Activated naive CD8-positive, alpha-beta T cell treated with anti-CD3 and anti-CD28 coated beads, Interleukin-2, amount 10 ng/mL, durations not matched to agents 7 days and 5 days (primary cell): ENCODE results near the gene ZFC3H1. TPM values are rescaled to one million over a fixed set of nuclear protein-coding genes. Genes with fewer than 3 reads are reported as not detected.
"Not testable (repeated sequence)": the region's sequence is repeated elsewhere in the genome, so short reads cannot be mapped to it uniquely, and the experiment has no call there.

Experiments used
- ATAC-seq: fragments of 150-1000 bp; cut with Tn5 transposase; one replicate; pipeline ENCODE4 v1.10.0; 2021; ENCODE audit warnings: low read depth, moderate library complexity
- POLR2A ChIA-PET: fragments of 350-600 bp; sonication (Branson Sonifier 250); formaldehyde crosslinking; loops from one replicate; lab custom pipeline; 2021; ENCODE audit warnings: antibody characterized with exemption; lab: Charles Lee
- DNase-seq: peaks from one replicate; pipeline ENCODE4 v3.0.0; 2021
- H3K27ac Mint-ChIP-seq: one replicate; pipeline ENCODE4 v1.8.0; 2022; ENCODE audit warnings: mild to moderate bottlenecking, mixed read lengths
- H3K27me3 Mint-ChIP-seq: one replicate; pipeline ENCODE4 v1.8.0; 2022; ENCODE audit warnings: mild to moderate bottlenecking, moderate library complexity, mixed read lengths
- H3K36me3 Mint-ChIP-seq: one replicate; pipeline ENCODE4 v1.8.0; 2021; ENCODE audit warnings: mild to moderate bottlenecking, mixed read lengths
- H3K4me1 Mint-ChIP-seq: one replicate; pipeline ENCODE4 v1.8.0; 2021; ENCODE audit warnings: mixed read lengths
- H3K4me3 Mint-ChIP-seq: one replicate; pipeline ENCODE4 v1.8.0; 2022; ENCODE audit warnings: mild to moderate bottlenecking, moderate library complexity, mixed read lengths
- H3K9me3 Mint-ChIP-seq: one replicate; pipeline ENCODE4 v1.8.0; 2021; ENCODE audit warnings: mixed read lengths
- total RNA-seq, 2 experiments: library from RNA; stranded (reverse); gene quantifications; one replicate each; pipeline ENCODE4 v1.2.3, GENCODE V29; 2021

Gene ZFC3H1
- total RNA-seq, 2 experiments from 2014 or later: 70.2 to 78.3 TPM

DNA sequence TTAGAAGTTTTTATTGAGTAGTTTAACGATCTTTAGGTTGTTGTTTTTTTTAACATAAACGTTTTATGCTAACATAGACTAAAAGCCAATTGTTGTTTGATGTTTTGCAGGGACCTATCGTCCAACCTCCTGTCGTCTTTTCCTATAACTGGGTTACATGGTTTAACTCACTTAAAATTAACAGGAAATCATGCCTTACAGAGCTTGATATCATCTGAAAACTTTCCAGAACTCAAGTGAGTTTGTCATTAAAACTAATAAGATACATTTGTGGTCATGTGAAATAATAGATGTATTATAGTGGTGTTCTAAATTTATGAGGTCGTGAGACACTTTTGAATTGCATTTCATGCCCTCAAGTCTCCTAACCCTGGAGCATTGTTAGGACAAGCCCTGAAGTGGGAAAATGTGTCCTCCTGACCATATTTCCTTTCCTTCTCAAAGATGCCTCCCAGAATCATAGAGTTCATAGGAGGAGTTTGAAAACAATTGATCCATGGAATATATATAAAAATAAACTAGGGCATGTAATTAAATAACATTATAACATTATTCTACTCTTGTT is 84.9 kb downstream of the ZFC3H1 start:
- POLR2A ChIA-PET: no interaction called here
- Mint-ChIP-seq H3K36me3 (no peaks in the 10 kb centered on the region), H3K9me3 (no peaks in the 10 kb centered on the region), H3K27ac (no peak overlapping the region), H3K4me1 (no peaks in the 10 kb centered on the region), H3K27me3 (peaks cover 3% of the 10 kb centered on the region), H3K4me3 (no peak overlapping the region)
- ATAC-seq (no peak), DNase-seq (no peak)

DNA sequence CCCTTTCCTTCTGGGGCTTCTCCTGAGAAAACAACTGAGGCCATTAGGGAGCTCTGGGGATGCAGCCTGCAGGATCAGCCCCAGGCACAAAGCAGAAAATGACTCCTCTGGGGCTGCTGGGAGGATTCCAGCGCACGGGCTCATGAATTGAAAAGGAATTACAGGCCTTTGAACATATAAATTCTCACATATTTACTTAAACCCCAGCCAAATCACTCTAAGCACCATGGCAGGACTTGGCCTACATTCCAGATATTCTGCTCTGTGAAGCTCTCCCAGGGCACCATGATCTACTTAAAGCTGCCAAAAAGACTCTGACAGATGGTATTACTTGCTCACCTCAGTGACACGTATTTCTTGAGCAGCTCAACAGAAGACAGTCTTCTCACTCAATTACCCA is 87.2 kb downstream of the ZFC3H1 start:
- Mint-ChIP-seq H3K36me3 (no peaks in the 10 kb centered on the region), H3K4me3 (no peak overlapping the region), H3K9me3 (no peaks in the 10 kb centered on the region), H3K27ac (no peak overlapping the region), H3K27me3 (no peaks in the 10 kb centered on the region), H3K4me1 (no peaks in the 10 kb centered on the region)
- DNase-seq: no peak
- no peak for ATAC-seq
- POLR2A ChIA-PET: interaction anchor here (0.5 kb wide), 1 partner anchor 108 kb away, joined by 3 read pairs; no protein-coding TSS in a partner anchor

GRCh38 chr12:71569885-71570284 is 93.8 kb downstream of the ZFC3H1 start:
- H3K4me1 Mint-ChIP-seq, POLR2A ChIA-PET, DNase-seq, ATAC-seq, H3K4me3 Mint-ChIP-seq, H3K27ac Mint-ChIP-seq, H3K36me3 Mint-ChIP-seq, H3K9me3 Mint-ChIP-seq: not testable (repeated sequence)
- H3K27me3 Mint-ChIP-seq: peaks cover 11% of the 10 kb centered on the region

- Mint-ChIP-seq H3K4me1 (no peaks in the 10 kb centered on the region), H3K27ac (no peak overlapping the region), H3K27me3 (peaks cover 13% of the 10 kb centered on the region), H3K36me3 (no peaks in the 10 kb centered on the region), H3K4me3 (no peak overlapping the region), H3K9me3 (no peaks in the 10 kb centered on the region)
- no peak for DNase-seq
- ATAC-seq: no peak
- POLR2A ChIA-PET: no interaction called here
Measured at GRCh38 chr12:71567537-71567936, 96.1 kb downstream of the ZFC3H1 start.

- no peak overlapping the region for H3K27ac Mint-ChIP-seq
- POLR2A ChIA-PET: no interaction called here
- no peaks in the 10 kb centered on the region for H3K36me3 Mint-ChIP-seq
- no peak overlapping the region for H3K4me3 Mint-ChIP-seq
- H3K4me1 Mint-ChIP-seq: no peaks in the 10 kb centered on the region
- peaks cover 13% of the 10 kb centered on the region for H3K27me3 Mint-ChIP-seq
- DNase-seq (no peak), ATAC-seq (no peak)
- no peaks in the 10 kb centered on the region for H3K9me3 Mint-ChIP-seq
Measured at GRCh38 chr12:71566655-71567054, 97.0 kb downstream of the ZFC3H1 start.

- ATAC-seq: no peak
- H3K4me1 Mint-ChIP-seq: no peaks in the 10 kb centered on the region
- POLR2A ChIA-PET: no interaction called here
- peaks cover 12% of the 10 kb centered on the region for H3K27me3 Mint-ChIP-seq
- no peaks in the 10 kb centered on the region for H3K9me3 Mint-ChIP-seq
- H3K4me3 Mint-ChIP-seq: no peak overlapping the region
- H3K36me3 Mint-ChIP-seq: no peaks in the 10 kb centered on the region
- DNase-seq: no peak
- no peak overlapping the region for H3K27ac Mint-ChIP-seq
Measured at GRCh38 chr12:71565535-71565934, 98.1 kb downstream of the ZFC3H1 start.

DNA sequence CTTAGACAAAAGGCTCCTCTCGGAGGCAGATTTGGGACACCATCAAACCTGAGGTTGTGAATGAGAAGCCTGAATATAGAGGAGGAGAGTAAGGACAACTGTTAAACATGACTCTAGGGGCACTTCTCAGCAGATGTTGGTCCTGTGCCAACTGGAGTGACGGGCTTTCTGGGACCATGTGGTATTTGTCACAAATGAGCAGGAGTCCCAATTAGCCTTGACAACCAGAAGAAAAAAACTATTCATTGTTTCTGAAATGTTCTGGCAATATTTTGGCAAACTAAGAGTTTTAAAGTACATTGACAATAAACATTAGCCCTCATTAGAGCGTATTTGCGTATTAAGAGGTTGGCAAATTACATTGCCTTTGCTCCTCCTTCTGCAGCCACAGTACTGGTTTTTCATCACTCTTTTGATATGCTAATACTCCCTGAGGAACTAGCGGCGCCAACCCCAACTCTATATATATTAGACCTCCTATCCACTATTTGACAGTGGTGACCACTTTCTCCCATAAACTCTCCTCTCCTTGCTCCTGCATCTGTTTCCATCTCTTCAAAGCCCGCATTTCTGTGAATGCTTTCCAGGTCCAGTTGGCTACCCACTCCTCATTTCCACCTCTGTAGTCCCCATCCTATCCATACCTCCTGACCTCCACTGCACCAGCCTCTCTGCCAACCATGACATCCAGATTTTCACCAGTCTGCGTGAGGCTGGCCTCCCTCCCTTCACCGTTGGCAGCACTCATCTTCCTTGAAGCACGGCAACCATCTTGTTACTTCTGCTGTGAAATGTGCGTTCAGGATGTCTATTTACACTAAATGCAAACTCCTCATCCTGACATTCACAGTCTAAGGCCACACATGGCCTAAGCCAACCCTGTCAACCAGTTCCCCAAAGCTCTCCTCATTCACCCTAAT is 100.7 kb downstream of the ZFC3H1 start:
- Mint-ChIP-seq H3K36me3 (no peaks in the 10 kb centered on the region), H3K27ac (no peak overlapping the region), H3K27me3 (peaks cover 3% of the 10 kb centered on the region), H3K9me3 (no peaks in the 10 kb centered on the region), H3K4me3 (no peak overlapping the region), H3K4me1 (no peaks in the 10 kb centered on the region)
- ATAC-seq (no peak), DNase-seq (no peak)
- POLR2A ChIA-PET: no interaction called here

Other genes starting within 250 kb of the ZFC3H1 start
- not detected for gene LGR5, start 224.1 kb downstream of the ZFC3H1 start, total RNA-seq
- gene THAP2, start 453 bp upstream of the ZFC3H1 start, total RNA-seq: 1 to 10 TPM; 5.7 to 8.4 TPM
- 10 to 100 TPM; 17.0 to 18.5 TPM for gene TMEM19, start 22.2 kb upstream of the ZFC3H1 start, total RNA-seq
- gene RAB21, start 91.0 kb upstream of the ZFC3H1 start, total RNA-seq: 10 to 100 TPM; 63.8 to 66.3 TPM
- 10 to 100 TPM; 46.7 to 55.7 TPM for gene TBC1D15, start 175.9 kb upstream of the ZFC3H1 start, total RNA-seq